ENCODE measurements around the gene OSER1.
A peak's percentile ranks its signal among the peaks of the same experiment; 100 is the strongest.

The OSER1 gene

DNA sequence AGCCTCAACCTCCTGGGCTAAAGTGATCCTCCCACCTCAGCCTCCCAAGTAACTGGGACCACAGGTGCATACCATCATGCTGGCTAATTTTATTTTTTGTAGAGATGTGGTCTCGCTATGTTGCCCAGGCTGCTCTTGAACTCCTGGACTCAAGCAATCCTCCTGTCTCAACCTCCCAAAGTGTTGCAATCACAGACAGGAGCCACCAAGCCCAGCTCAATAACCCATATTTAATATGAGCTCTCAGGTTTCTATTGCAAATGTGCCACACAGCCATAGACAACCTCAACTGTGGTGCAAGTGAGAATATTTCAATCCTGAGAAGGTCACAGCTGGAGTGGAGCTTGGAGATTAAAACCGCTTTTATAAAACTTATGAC is 38.0 kb downstream of the OSER1 start:
- DNase-seq, result no peak

DNA sequence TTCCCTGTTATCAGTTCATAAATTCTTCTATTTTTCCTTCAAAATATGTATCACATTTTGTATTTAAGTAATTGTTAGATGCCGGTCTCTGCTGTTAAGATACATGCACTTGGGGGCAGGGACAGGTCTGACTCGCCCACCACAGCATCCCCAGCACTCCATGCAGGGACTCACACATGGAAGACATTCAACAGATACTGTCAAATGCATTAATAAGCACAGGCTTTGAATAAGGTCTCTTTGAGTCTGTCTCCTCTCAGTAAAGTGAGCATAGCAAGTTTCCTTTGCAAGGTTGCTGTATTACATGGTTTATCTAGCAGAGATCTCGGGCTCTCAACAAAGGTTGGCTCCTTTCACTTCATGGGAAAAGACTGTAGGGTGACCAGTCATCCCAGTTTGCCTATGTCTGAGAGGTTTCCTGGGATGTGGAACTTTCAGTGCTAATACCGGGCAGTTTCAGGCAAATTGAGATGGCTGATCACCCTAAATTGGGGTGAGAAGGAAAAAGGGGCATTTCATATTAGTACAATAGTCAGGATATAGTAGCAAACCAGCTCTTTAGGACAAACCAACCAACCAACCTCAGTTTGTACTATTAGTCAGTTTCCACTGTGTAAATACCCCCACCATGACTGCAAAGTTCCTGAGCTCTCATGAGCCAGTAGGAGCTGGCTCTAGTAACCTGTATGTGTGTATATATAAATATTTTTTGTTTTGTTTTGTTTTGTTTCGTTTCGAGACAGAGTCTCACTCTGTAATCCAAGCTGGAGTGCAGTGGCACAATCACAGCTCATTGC is 38.6 kb downstream of the OSER1 start:
- DNase-seq, result no peak

DNA sequence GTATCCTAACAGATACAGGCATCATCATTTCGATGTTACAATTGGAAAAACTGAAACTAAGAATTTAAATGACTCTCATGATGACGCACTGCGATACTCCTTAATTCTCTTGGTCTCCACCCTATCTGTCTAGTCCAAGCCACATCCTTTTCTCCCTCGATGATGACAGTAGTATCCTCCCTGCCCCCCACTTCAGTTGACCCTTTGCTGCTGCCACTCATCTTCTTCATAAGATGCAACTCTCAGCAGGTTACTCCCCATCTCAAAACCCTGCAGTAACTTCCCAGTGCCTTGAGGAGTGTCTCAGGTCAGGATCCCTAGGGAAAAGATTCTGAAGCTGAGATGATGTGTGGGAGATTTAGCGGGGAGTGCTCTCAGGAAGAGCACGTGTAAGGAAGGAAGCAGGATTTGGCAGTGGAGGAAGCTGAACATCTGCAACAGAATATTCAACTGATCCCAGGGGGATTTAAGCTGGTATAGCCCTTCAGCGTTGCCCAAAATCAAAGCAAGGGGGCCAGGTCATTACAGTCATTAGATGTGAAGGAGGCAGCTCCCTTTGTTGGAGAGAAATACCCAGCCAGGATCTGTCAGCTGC is 39.7 kb downstream of the OSER1 start:
- DNase-seq, result peak; percentile 37

DNA sequence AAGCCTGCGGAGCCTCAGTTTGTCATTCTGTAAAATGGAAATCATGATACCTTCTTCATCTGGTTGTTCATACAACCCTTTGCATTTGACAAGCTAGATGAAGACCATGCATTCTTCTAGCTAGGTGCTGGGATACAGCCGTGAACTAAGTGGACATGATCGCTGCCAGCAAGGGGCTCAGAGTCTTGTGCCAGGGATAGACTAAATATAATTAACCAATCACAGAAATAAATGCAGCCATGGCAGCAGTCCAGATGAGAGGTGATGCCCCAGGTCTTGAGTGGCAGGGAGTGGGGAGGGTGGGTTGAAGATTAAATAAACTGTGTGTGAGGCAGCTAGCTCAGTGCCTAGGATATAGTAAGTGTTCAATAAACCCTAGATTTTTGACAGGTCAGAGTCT is 42.8 kb downstream of the OSER1 start:
- DNase-seq, result no peak

DNA sequence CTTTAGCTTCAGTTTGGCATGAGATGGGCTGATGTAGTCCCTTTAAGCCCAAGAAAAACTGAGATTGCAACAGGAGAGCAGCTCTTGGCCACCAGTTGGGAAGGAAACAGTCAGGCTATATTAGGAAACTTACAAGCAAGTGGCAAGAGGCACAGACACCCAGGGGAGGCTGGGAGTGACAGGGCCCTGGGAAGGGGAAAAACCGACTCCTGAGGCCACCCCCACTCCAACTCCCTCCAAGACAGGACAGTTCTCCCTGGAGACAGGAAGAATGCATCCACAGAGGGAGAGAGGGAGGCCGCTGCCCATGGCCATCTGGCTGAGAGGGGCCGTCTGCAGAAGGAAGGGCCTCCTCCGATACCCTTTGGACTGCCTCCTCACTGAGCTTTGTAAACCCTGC is 44.1 kb downstream of the OSER1 start:
- DNase-seq, result no peak

DNA sequence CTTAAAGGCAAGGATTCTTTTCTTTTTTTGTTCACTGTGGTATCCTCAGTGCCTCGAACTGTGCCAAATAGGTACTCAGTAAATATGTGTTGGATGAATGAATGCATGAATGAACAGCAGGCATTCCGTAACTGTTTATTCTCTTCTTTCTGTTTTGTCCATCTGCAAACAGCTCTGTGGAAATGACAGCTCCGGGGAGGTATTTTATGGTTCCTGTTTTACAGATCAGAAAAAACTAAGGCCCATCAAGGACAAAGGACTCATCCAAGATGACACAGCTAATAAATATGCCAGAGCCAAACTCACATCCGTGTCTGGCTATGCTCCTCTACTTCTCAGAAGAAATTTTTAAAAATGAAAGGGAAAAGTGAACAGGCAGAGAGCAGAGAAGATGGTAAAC is 44.6 kb downstream of the OSER1 start:
- no peak for DNase-seq

DNA sequence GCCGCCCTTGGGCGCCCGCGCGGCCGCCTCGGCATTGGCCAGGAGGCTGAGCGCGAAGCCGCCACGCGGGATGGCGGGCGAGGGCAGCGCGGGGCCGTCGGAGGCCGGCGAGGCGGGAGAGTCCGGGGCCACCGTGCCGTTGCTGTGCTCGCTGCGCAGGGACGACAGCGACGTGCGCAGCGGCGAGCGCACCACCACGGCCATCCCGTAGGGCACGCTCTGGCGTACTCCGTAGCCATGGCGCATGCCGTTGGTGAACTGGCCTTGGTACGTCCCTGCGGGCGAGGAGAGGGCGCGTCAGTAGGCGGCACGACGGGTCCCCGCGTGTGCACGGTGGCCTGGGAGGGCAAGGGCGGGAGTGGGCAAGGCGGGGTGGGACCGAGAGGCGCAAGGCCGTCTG is 50.4 kb downstream of the OSER1 start:
- DNase-seq, result no peak

DNA sequence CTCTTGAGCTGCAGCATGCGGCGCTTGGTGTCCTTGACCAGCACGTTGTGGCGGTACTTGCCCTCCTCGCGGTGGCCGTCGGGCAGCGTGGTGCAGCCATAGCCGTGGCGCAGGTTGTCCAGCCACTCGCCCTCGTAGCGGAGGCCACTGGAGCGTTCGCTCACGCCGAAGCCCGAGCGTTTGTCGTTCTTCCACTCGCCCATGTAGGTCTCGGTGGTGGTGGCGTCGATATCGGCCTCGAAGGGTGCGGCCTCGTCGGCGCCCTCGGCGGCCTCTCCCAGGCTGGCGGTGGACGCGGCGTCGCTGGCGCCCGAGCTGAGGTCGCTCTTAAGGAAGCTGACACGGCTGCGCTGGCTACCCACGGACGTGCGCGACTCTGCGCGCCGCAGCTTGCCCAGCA is 50.9 kb downstream of the OSER1 start:
- DNase-seq, result no peak

DNA sequence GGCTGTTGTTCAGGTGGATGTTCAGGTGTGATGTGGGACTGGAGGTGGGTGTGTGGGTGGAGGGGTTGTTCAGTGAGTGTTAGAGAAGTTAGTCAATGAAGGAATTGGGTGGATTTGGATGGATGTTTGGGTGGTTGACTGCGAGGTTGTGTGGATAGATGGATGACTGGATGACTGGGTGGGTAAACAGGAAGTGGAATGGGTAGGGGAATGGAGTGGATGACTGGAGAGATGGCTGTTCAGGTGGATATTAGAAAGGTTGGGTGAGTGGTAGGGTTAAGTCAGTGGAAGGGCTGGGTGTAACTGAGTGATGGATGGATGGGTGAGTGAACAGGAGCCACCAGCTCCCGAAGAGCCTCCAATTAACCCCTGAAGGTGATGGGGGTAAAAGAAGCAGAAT is 51.4 kb downstream of the OSER1 start:
- DNase-seq, result no peak

DNA sequence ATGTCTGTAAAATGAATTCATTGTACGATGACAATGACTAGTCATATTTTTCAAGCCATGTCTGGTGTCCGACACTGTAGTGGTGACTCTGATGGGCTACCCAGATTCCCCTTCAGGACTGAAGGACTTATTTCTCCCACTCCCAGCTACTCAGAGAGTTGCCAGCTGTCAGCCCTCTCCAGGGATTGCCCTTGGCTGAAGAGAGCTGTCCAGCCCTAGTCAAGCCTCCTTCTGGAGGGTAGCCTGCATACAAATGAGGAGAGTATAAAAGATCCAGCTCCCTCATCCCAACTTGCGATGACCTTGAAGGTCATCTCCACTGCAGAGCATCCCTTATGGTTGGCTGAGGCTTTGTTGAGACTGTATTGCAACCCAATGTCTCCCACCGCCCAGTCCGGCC is 53.5 kb downstream of the OSER1 start:
- DNase-seq, result no peak

DNA sequence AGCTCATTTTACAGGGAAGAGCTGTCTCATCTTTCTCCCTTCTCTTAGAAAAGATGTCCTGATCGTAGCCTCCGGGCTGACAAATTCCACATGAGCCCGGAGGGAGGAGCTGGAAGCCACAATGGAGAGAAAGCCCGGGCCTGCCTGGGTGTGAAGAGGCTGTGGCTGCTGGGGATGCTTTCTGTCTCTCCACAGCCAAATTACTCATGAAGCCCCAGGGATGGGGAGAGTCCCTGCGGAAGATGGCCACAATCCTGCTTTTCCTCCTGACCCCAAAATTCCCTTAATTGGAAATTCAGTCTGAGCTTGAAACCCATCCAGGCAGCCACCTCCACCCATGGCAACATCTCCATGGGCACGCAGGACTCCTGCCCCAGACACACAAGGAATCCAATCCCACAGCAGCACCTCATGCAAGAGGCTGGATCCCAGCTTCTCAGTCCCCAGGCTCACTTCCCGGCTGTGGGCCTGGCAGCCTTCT is 56.0 kb downstream of the OSER1 start:
- DNase-seq, result no peak

DNA sequence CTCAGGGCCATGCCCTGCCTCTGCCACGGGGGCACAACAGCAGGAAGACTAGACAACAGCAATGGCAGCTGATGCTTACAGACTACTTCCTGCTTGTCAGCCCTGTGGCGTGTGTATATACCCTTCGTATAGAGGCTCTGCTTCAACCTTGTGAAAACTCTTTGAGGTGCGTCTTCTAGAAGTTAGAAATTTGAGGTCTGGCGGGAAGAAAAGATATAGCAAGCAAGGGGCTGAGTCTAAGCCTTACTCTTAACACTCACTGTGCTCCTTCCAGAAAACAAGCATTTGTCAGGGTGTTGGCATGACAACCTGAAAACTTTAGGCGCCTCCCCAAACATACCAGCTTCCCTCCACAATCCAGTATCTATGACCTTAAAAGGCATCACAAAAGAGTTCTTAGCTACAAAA is 56.9 kb downstream of the OSER1 start:
- no peak for DNase-seq

DNA sequence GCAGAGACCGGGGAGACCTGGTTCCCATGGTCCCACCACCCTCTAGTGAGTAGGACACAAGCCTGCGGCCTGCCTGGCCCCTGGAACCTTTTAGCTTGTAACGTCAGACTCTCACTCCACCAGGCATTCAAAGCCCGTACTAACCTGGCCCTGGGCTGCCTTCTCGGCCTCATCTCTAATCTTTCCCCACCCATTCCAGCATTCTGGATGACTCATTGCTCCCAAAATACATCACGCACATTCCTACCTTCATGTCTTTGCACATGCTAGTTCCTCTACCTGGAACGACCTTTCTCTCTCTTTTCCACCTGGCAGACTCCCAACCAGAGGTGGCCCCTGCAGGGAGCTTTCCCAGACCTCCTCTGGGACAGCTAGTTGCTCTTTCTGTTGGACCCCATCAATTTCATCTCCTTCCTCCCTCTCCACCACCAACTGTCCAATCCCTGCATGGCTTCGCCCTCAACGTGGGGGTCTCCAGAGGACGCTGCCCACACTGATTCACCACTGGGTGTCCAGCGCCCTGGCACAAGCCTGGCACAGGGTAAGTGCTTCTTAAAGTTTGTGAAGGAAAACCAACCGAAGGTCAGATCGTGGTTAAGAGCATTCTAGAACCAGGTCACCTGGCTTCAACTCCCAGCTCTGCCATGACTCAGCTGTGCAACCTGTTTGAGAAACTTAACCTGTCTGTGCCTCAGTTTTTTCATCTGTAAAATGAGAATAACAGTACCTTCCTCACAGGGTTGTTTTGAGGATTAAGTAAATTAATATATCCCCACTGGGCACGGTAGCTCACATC is 58.8 kb downstream of the OSER1 start:
- DNase-seq, result no peak

DNA sequence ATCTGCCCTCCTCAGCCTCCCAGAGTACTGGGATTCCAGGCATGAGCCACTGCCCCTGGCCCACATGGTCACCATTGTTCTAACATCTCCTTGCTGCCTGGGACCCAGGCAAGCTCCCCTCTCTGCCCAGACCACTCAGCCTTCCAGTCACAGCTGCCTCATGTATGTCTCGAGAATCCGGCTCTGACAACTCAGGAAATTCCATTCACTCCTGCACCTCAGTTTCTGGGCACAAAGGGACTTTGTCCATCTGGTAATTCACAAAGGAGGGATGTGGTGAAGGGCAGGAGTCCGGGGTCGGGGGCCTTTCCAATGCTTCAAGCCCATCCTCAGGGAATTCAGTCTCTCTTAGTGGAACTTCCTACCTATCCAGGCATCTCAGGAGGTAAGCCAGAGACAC is 64.3 kb downstream of the OSER1 start:
- DNase-seq, result no peak

All from NCI-H2171 treated with DMSO at 0.1 percent for 48 hours (cell line).